SK-N-SH treated with all-trans-retinoic acid at 6 μM for 48 hours (cell line): ENCODE results near the gene EDAR.

ENCODE experiments used
- ATAC-seq: fragments of 200-7000 bp; cut with Tn5 transposase; 3 replicates; pipeline ENCODE4 v1.9.1; 2020; ENCODE audit warnings: mild to moderate bottlenecking, moderate library complexity
- ARNTL ChIP-seq: fragments of 450-650 bp; formaldehyde crosslinking; IDR thresholded peaks from 2 replicates; pipeline ENCODE4 v1.5.0; 2020; ENCODE audit warnings: low read depth, mild to moderate bottlenecking, moderate library complexity, borderline replicate concordance
- BACH2 ChIP-seq: fragments of 250-450 bp; sonication (Bioruptor Pico); IDR thresholded peaks from 2 replicates; pipeline ENCODE4 v1.9.0; 2021; ENCODE audit warnings: mild to moderate bottlenecking, borderline replicate concordance
- CREB5 ChIP-seq: fragments of 250-450 bp; sonication (Bioruptor Pico); IDR thresholded peaks from 2 replicates; pipeline ENCODE4 v1.5.1; 2020; ENCODE audit warnings: low read depth, mild to moderate bottlenecking, moderate library complexity
- CSDC2 ChIP-seq: fragments of 250-450 bp; sonication (Bioruptor Pico); IDR thresholded peaks from 2 replicates; pipeline ENCODE4 v1.5.0; 2020; ENCODE audit warnings: mild to moderate bottlenecking, moderate library complexity
- CSRNP3 ChIP-seq: fragments of 250-450 bp; sonication (Bioruptor Pico); IDR thresholded peaks from 2 replicates; pipeline ENCODE4 v1.5.1; 2021; ENCODE audit warnings: mild to moderate bottlenecking, moderate library complexity
- ESRRG ChIP-seq: fragments of 250-450 bp; sonication (Bioruptor Pico); IDR thresholded peaks from 2 replicates; pipeline ENCODE4 v1.6.1; 2021; ENCODE audit warnings: mild to moderate bottlenecking
- ISL1 ChIP-seq: fragments of 250-450 bp; sonication (Bioruptor Pico); IDR thresholded peaks from 2 replicates; pipeline ENCODE4 v2.1.2; 2022; ENCODE audit warnings: mild to moderate bottlenecking, moderate library complexity
- OSR1 ChIP-seq: fragments of 250-450 bp; sonication (Bioruptor Pico); IDR thresholded peaks from 2 replicates; pipeline ENCODE4 v1.8.0; 2022; ENCODE audit warnings: moderate library complexity, mild to moderate bottlenecking, inconsistent platforms
- PATZ1 ChIP-seq: fragments of 250-450 bp; sonication (Bioruptor Pico); IDR thresholded peaks from 2 replicates; pipeline ENCODE4 v1.8.0; 2020; ENCODE audit warnings: mild to moderate bottlenecking, moderate library complexity, borderline replicate concordance
- POU6F1 ChIP-seq: fragments of 250-450 bp; sonication (Bioruptor Pico); IDR thresholded peaks from 2 replicates; pipeline ENCODE4 v1.8.0; 2021; ENCODE audit warnings: low read depth, mild to moderate bottlenecking, moderate library complexity, borderline replicate concordance
- PPARA ChIP-seq: fragments of 250-450 bp; sonication (Bioruptor Pico); IDR thresholded peaks from 2 replicates; pipeline ENCODE4 v1.5.0; 2020; ENCODE audit warnings: mild to moderate bottlenecking, borderline replicate concordance
- TCF4 ChIP-seq: fragments of 250-450 bp; sonication (Bioruptor Pico); IDR thresholded peaks from 2 replicates; pipeline ENCODE4 v1.8.0; 2021; ENCODE audit warnings: mild to moderate bottlenecking, moderate library complexity, borderline replicate concordance
- TOX ChIP-seq: fragments of 250-450 bp; sonication (Bioruptor Pico); IDR thresholded peaks from 2 replicates; pipeline ENCODE4 v1.8.0; 2021; ENCODE audit warnings: mild to moderate bottlenecking, moderate library complexity, borderline replicate concordance
- TSHZ2 ChIP-seq: fragments of 250-450 bp; sonication (Bioruptor Pico); IDR thresholded peaks from 2 replicates; pipeline ENCODE4 v1.5.0; 2020; ENCODE audit warnings: mild to moderate bottlenecking, moderate library complexity
- ZC3H10 ChIP-seq: fragments of 250-450 bp; sonication (Bioruptor Pico); IDR thresholded peaks from 2 replicates; pipeline ENCODE4 v1.5.1; 2021; ENCODE audit warnings: mild to moderate bottlenecking, moderate library complexity
- ZNF565 ChIP-seq: fragments of 450-650 bp; formaldehyde crosslinking; conservative IDR thresholded peaks from 2 replicates; pipeline ENCODE4 v1.5.0; 2020; ENCODE audit warnings: low read depth, mild to moderate bottlenecking, moderate library complexity
- ZNF70 ChIP-seq: fragments of 450-650 bp; formaldehyde crosslinking; IDR thresholded peaks from 2 replicates; pipeline ENCODE4 v1.5.0; 2020; ENCODE audit warnings: mild to moderate bottlenecking, moderate library complexity

The EDAR gene

GRCh38 chr2:108993095-108993937 lies 4.3 kb upstream of the EDAR start:
- TF ChIP-seq CSDC2 (CRISPR knock-in tag), result no peak
- no peak for TF ChIP-seq CREB5
- no peak for TF ChIP-seq PPARA (CRISPR knock-in tag)
- TF ChIP-seq ZNF70 (CRISPR knock-in tag), result no peak
- no peak for TF ChIP-seq ESRRG (CRISPR knock-in tag)
- no peak for TF ChIP-seq ZNF565 (CRISPR knock-in tag)

GRCh38 chr2:108988076-108988795 lies 784 bp downstream of the EDAR start:
- no peak for ATAC-seq

More at GRCh38 chr2:108993095-108993937, 4.3 kb upstream of the EDAR start:
- no peak for ATAC-seq

GRCh38 chr2:108986916-108987510 lies 2.0 kb downstream of the EDAR start:
- ATAC-seq, result no peak
- no peak for TF ChIP-seq ZNF70 (CRISPR knock-in tag)
- TF ChIP-seq TOX (CRISPR knock-in tag), result no peak
- no peak for TF ChIP-seq OSR1
- no peak for TF ChIP-seq POU6F1 (CRISPR knock-in tag)
- TF ChIP-seq ISL1 (CRISPR knock-in tag), result no peak
- no peak for TF ChIP-seq PATZ1
- TF ChIP-seq ARNTL (CRISPR knock-in tag), result no peak
- no peak for TF ChIP-seq PPARA (CRISPR knock-in tag)
- no peak for TF ChIP-seq ZC3H10
- no peak for TF ChIP-seq TCF4 (CRISPR knock-in tag)
- no peak for TF ChIP-seq CSRNP3
- TF ChIP-seq CREB5, result no peak
- no peak for TF ChIP-seq BACH2 (CRISPR knock-in tag)
- no peak for TF ChIP-seq CSDC2 (CRISPR knock-in tag)

More at GRCh38 chr2:108988076-108988795, 784 bp downstream of the EDAR start:
- TF ChIP-seq TSHZ2 (CRISPR knock-in tag), result no peak
- TF ChIP-seq CSRNP3, result no peak
- TF ChIP-seq, all 23 proteins: peak for 0
